Esophagus muscularis mucosa (tissue), 3 donors: ENCODE results near the gene SGK1.

ENCODE experiments used
- POLR2A ChIP-seq: fragments of 450-650 bp; IDR thresholded peaks from one replicate; pipeline ENCODE4 v1.6.1; 2017; ENCODE audit warnings: antibody characterized with exemption, moderate library complexity, mild to moderate bottlenecking, low read depth
- POLR2AphosphoS5 ChIP-seq, 2 donors: sonication (generic); formaldehyde crosslinking; IDR thresholded peaks; one replicate each; pipeline ENCODE4 v1.6.1; 2017; ENCODE audit warnings: antibody characterized with exemption in 2 of 2
- TF ChIP-seq, protein P1 (sequence below), 3 experiments: fragments of 200-600 bp in 2 of 3; fragments of 450-650 bp in 1 of 3; sonication (generic) in 2 of 3; IDR thresholded peaks; one replicate each; pipeline ENCODE4 v1.5.1; 2017 to 2019; ENCODE audit warnings: antibody characterized with exemption in 3 of 3, mild to moderate bottlenecking in 2 of 3, moderate library complexity in 1 of 3

DNA sequence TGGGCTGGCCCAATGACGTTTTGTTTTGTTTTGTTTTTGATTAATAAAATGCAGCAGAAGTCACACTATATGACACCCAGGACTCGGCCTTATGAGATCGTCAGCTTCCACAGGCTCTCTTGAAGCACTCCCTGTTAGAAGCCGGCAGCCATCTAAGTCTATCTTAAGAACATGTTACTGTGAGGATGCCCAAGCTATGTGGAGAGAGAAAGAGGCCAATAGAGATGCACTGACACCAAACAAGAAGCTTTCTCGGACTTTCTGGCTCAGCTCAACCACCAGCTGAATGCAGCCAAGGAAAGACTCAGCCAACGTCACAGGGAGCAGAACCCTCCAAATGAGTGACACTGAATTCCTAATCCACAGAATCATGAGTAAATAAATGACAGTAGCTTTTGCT, 14.0 kb downstream of the SGK1 start:
- TF ChIP-seq, protein P1, sequence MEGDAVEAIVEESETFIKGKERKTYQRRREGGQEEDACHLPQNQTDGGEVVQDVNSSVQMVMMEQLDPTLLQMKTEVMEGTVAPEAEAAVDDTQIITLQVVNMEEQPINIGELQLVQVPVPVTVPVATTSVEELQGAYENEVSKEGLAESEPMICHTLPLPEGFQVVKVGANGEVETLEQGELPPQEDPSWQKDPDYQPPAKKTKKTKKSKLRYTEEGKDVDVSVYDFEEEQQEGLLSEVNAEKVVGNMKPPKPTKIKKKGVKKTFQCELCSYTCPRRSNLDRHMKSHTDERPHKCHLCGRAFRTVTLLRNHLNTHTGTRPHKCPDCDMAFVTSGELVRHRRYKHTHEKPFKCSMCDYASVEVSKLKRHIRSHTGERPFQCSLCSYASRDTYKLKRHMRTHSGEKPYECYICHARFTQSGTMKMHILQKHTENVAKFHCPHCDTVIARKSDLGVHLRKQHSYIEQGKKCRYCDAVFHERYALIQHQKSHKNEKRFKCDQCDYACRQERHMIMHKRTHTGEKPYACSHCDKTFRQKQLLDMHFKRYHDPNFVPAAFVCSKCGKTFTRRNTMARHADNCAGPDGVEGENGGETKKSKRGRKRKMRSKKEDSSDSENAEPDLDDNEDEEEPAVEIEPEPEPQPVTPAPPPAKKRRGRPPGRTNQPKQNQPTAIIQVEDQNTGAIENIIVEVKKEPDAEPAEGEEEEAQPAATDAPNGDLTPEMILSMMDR (IDR thresholded peaks at IDR 0.05) = no peak
- no peak for TF ChIP-seq POLR2A
- TF ChIP-seq POLR2AphosphoS5 (IDR thresholded peaks at IDR 0.05) = no peak
